ENCODE measurements around the gene LRRC10B.

LRRC10B gene

DNA sequence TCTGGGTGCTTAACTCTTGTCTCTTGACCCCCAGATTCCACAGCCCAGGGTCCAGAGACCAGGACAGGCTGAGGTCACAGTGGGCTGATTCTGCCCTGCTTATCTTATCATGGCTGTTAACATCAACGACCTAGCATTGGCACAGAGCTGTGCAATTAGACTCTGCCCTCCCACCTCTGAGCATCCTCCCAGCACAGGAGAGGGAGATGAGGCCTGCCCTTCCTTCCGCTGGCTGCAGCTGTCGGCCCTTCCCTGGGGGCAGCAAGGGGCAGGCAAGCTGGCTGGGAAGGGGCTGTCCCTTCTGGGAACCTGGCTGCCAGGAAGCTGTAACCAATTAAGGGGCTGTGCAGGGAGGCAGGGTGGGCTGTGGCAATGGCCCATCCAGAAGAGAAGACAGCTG lies 22.5 kb downstream of the LRRC10B start:
- DNase-seq (ENCODE audit: low read depth) = no peak

DNA sequence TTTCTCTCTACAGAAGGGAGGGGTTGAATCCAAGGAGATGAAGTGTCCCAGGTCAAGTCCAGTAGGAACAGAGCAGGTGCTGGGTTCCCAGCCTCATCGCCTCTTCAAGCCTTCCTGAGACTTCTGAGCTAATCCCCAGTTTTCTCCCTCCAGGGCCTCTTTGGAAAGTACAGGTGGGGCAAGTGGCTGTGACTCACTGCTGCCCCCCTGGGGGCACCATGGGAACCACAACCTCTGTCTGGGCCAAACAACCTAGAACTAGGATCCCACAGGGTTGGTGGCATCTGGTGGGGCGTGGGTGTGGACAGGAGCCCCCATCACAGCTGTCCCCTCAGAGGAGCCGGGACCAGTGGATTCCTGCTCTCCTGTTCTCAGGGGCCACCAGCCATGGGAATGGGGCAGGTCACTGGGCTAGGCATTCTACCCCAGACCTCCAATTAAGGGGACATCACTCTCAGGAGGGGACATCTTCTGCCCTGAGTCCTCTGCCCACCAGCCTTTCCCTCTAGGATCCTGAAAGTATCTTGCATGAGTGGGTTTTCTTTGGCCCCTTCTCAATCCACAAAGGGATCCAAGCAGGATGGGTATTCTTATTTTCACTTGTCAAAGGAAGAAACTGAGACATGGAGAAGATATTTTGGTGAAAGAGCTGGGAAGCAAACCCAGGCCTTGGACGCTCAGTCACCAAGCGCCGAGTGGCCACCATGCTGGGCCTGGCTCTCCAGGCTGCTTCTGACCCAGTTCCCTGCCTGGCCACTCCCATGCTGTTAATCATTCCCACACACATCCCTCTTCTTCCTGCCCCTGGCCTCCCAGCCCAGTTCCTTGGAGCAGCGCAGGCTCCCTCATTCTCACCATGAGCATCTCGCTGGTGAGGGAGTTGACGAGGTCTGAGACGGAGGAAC lies 23.8 kb downstream of the LRRC10B start:
- peak; percentile 33 for DNase-seq (ENCODE audit: low read depth)

DNA sequence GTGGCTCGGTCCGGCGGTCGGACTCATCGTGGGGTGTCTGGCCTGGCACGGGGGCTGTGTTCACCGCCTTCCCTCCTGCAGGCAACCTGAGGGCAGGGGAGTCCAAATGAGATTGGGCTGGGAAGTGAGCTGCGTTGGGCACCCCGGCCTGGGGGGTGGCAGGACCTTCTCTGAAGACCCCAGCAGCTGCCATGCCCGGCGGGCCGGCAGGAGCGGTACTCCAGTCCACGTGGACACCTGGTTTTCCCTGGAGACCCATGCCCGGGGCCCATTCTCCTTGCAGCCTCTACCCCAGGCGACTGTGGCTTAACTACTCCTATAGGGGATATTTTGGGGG lies 24.5 kb downstream of the LRRC10B start:
- DNase-seq (ENCODE audit: low read depth) = no peak

DNA sequence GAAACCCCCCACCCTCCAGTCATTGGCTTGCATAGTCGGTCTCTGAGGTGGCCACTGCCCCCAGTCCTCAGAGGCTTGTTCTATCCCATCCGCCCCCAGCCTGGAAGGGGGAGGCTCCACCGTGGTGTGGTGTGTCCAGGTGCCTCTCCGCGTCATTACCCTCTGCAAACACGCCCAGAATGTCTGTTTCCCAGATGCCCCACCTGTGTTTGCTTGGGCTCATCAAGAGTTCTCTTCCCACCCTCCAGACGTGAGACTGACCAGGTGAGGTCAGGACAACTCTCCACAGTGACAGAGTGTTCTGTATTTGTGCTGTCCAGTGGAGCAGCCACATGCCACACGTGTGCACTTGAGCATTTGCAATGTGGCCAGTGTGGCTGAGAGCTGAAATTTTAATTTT lies 24.9 kb downstream of the LRRC10B start:
- DNase-seq (ENCODE audit: low read depth) = no peak

DNA sequence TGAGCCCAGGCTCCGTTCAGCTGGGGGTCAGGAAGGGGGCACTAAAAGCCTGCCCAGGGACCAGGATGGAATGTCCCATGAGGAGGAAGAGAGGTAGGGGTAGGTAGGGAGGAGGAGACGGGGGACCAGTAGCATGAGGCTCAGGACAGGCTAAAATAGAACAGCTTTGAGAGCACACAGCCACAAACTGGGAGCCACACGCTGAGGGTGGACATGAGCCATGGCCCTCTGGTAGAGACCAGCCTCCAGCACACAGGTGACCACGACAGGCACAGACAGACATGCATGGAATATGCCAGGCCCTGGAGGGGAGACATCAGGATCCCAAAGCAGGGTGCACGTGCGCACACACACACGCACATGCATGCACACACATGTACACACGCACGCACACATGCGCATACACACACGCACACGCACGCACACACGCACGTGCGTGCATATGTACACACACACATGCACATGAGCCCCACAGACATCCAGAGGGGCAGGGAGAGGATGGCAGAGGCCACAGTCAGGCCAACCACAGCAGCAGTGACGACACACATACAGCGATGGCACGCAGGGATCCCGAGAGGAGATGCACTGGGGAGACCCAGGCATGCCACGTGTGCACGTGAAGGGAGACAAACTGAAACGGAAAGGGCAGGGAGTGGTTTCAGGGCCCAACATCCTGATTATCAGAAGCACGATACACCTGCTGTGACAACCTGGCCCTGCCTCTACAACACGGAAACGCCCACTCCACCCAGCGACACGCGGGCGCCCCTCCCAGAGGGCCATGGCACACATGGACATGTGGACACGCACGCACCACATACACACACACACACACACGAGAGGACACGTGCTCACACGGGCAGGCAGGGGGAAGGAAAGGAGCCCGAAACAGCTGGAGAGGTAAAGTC lies 25.7 kb downstream of the LRRC10B start:
- DNase-seq (ENCODE audit: low read depth) = no peak

DNA sequence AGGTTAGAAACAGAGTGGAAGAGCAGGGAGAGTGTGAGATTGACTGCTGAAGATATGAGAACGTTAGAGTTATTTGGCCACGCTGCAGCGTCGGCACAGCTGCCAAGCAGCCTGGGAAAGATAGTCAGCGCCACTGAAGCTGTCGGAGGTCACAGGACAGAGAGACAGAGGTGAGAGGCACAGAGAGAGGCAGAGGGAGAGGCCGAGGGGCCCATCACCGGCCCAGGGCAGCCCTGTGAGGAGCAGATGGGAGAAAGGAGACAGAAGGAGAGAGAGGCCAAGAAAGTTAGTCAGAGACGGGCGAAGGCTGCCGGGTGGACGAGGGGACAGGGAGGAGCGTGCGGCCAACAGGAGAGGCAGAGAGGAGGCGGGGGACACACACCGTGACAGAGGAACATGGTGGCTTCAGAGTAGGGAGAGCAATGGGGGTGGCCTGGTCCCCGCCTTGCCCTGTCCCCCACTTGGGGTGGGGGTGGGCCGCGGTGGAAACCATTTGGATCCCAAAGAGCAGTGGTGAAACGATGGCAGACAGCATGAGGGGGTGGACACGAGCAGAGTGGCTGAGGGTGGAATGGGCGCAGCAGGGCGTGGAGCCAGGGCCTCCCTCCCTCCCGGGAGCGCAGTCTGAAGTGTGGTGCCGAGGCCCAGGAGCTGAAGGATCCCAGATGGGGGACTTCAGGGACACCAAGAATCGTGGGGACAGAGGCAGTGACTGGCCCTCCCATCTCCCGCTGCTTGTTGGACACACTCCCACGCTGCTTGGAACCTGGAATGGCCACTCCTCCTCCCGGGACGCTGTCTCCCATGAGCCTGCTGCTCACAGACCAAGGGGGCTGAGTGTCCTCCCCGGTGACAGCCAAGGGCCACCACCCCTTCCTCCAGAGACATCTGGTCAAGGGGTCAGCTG lies 26.6 kb downstream of the LRRC10B start:
- DNase-seq (ENCODE audit: low read depth) = no peak

DNA sequence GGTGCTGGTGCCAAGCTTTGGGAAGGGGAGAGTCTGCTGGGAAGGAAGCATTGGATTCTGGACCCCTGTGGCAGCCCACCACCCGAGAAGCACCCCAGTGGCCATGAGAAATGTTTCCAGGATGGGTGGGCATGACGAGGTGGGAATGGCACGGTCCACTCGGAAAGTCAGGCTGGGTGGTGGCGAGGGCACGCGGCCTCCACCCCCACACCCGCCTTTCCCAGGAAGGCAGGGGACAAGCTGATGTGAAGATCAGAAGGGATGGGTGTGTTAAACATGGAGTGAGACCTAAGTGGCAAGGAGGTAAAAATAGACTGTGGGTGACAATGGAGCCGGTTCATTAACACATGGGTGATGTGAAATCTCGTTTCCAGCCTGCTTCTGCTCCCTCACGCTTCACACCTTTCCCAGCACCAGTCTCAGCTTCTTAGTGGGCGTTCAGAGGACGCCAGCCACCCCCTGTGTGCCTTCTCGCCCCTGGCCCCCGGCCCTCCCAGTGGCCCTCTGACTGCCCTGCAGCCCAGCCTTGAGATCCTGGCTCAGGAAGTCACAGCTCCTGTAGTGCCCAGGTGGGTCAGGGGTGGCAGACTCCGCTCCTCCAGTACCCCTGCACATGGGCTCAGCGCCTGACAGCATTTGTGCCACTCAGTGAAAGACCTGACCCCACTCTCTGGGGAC lies 27.6 kb downstream of the LRRC10B start:
- DNase-seq (ENCODE audit: low read depth) = no peak

DNA sequence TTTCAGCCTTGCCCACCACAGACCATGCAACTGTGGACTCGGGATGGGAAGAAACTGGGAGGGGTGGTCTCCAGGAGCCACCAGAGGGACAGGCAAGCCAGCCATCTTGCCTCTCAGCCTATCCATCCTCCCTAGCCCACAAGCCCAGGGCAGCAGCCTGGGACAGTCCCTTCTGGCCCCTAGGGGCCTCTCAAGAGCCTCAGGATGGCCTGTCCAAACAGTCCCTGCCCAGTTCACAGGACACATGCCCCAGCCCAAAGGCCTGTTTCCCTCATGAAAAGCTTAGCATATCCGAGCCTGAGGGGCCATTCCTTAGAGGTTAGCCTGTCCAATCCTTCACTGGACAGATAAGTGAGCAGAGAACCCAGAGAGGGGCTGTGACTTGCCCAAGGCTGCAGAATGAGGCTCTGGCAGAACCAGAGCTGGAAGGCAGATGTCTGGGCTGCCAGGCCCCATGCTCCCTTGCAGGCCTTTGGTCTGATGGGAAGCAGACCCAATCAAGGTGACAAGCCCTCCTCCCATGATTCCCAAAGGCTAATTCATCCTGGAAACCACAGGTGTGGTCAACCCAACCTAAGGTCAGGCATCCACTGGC lies 28.2 kb downstream of the LRRC10B start:
- DNase-seq (ENCODE audit: low read depth) = no peak

DNA sequence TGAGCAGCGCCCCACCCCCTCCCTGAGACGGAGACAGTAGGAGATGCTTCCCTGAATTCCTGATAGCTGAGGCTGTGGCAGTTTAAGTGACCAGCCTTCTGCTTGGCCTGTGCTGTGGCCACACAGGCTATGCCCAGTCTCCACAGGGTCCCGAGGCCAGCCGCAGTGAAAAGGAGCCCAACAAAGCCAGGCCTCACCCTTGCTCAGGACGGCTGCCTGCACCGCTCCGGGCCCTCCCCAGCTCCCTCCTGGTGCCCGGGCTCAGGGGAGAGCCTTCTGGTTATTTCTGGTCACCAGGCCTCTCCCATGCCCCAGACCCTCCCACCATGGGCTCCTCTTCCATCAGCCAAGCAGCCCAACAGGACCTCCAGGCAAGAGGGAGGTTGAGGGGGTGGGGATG lies 28.8 kb downstream of the LRRC10B start:
- DNase-seq (ENCODE audit: low read depth) = no peak

DNA sequence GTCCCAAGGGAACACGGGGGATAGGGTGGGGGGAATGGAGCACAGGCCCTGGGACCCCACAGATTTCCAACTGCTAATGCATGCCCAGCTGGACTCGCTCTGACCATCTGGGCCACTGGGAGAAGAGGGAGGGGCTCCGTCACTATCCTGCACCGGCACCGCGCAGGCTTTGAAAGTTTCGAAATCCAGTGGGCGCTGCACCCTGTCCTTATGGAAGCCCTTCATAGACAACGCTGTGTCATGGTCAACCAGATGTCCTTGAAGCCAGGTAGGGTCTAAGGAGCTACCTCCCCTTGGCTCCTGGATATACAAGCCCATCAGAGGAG lies 30.1 kb downstream of the LRRC10B start:
- DNase-seq (ENCODE audit: low read depth) = no peak

DNA sequence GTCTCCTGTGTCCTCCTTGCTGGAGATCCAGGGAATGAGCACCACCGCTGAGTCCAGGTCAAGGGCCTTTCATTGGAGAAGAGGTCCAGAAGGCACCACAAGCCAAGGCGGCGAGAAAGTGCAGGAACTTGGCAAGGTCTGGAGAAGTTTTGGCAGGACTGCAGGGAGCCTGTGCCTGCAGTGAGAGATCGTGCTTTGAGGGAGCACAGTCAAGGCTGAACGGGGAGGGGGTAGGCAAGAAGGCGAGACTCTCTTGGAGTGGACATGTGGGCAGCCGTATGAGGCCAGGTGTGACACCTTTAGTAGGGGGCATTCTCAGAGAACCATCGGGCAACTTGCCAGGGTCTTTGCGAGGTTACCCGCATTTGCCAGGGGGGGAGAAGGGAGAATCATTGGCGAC lies 30.5 kb downstream of the LRRC10B start:
- no peak for DNase-seq (ENCODE audit: low read depth)

DNA sequence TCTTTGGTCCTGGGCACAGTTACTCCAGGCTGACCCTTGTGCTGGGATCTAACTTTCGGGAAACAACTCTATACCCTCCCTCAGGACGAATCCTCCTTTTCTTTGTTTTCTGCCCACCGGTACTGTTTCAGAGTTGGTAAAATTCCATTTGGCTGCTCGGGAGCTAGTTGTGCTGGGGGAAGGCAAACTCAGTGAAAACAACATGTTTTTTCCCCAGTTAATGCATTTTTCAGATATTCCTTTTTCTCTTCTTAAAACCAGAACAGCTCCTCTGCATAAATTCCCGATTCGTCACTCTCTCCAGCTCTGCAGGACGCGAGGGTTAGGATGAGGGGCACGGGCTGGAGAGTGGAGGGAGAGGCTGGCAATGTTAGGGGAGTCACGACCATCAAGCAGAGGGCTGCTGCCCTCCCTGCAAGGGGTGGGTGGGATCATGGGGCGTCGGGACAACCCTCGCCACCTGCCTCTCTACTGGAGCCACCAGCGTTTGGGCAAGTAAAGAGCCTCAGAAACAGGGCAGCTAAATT lies 31.3 kb downstream of the LRRC10B start:
- DNase-seq (ENCODE audit: low read depth) = no peak

DNA sequence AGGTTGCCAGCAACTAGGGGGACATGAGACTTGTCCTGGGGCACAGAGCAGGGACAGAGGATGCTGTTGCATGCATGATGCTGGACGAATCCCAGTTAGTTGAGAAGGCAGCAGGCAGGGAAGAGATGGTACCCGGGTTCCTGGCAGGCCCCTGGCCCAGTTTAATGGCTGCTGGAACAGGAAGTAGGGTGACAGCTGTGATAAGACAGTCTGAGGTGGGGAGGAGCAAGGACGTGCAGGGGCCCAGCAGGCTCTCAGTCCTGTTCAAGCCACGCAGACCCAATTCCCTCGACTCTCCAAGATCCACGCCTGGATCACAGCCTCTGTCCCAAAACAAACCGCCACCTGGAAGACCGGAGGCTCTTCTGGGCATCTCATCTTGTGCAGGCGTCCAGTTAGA lies 32.0 kb downstream of the LRRC10B start:
- DNase-seq (ENCODE audit: low read depth) = no peak

DNA sequence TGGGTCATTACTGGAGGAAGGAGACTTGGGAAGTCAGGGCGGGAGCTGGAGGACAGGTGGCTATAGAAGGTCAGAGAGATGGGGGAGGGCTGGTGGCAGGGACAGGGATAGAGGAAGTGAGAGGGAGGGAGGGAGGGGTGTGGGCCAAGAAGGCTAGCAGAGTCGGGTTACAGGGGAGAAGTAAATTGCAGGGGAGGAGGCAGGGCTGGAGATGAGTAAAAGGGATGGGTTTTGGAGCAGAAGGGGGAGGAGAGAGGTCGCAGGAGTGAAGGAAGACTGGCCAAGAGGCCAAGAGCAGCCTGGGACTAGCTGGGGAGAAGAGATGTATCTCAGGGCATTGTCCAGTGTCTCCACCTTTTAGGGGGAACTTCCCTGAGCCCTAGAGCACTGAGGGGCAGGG lies 33.0 kb downstream of the LRRC10B start:
- DNase-seq (ENCODE audit: low read depth) = no peak

DNA sequence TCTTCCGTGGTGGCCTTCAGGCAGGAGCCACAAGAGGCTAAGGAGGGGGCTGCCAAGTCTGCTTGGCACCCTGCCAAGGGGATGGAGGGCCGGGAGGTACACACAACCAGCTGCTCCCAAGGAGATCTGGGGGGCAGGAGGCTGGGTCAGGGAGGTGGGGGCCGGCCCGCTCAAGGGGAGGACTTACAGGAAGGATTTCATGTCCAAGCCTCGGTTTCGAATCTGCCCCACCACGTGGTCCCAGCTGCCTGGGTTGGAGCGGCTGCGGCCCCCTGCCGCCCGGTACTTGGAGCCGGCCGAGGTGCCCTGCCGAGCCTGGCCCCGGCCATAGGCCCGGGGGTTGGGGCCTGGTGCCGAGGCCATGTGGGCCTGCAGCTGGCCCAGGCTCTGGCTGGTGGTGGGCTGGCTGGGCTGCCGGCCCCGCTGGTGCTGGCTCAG lies 33.5 kb downstream of the LRRC10B start:
- DNase-seq (ENCODE audit: low read depth) = no peak

DNA sequence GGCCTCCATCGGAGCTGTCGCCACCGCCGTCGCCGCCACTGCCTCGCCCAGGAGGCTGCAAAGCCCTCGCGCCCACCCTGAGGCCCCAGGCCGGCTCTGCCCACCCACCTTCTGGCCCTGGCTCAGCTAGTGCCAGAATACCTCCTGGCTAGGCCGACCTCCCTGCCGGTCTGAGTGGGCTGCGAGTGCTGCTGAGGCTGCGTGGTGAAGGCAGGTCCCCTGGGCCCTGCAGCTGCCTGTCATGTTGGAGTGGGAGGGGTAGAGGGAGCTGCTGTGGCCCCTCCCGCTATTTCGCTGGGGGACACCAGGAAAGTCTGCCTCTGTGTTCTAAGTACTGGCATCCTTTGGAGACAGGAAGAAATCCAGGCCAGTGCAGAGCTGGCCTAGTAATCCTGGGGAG lies 34.2 kb downstream of the LRRC10B start:
- no peak for DNase-seq (ENCODE audit: low read depth)

DNA sequence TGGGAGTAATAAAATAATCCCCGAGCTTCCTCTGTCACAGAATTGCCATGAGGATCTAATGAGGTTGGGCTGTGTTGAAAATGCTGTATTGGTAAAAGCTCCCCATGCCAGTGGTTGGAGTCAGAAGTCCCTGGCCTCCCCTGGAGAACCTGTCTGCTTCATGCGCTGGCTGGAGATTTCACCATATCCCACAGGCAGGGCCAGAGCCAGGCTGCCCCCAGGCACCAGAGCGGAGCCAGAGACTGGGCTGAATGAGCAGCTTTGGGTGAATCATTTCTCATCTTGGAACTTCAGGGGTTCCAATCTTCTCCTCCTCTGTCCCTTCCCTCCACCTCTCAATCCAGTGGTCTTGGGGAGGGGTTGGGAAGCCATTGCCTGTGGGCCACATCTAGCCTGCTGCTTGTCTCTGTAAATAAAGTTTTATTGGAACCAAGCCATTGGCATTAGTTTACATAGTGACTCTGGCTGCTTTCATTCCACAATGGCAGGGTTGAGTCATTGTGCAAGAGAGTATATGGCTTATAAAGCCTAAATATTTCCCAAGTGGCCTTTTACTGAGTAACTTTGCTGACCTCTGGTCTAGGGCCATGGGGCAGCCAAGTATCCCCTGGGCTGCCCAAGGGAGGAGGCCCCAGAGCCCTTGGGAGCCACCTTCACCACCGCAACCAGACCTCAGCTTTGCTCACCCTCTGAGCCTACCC lies 35.2 kb downstream of the LRRC10B start:
- DNase-seq (ENCODE audit: low read depth) = no peak

DNA sequence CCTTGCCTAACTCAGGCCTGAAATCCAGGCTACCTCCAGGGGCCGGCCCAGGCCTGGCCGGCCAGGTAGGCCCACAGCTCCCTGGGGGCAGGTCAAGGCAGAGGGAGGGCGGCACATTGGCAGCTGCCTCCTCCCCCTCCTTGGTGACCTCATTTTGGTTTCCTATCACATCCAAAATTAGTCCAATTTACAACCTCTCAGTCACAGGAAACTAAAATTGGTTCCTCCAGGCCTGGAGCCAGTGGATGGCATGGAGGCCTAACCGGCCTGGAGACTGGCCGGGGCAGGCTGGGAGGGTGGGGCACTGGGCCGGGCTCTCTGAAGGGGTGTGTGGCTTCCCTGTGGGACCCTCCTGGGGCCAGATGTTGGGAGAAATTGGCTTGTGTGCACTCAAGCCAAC lies 35.9 kb downstream of the LRRC10B start:
- no peak for DNase-seq (ENCODE audit: low read depth)

DNA sequence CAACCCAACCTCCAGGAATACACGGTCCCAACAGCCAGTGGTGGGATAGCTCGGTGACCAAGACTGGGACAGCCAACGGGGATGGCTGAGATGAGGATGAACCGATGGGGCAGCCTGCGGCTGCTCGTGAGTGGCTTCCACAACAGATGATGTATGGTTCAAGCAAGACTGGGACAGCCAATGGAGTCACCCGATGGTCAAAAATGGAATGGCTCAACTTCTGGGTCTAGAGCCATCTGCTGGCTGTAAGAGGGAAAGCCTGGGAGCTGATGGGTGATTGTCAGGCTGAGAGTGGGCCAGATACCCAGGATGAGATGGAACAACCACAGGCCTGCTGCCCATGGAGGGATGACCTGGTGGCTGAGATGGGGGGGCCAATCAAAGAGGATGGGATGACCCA lies 36.8 kb downstream of the LRRC10B start:
- no peak for DNase-seq (ENCODE audit: low read depth)

DNA sequence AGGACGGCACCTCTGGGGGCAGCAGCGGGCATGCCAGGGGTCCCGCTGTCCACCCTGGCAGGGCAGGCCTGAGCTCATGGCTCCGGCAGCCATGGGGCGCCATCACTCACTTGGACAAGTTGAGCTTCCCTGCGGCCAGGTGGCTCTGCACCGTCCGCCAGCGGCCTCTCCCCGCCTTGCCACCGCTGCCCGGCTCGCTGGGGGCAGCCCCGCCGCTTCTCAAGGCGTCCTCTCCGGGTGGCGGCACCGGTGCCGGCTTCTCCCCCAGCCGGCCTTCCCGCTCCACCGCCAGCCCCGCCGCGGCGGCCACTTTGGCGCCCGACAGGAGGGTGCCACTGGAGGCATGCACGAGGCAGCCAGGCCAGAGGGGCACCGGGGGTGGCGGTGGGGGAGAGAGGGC lies 37.4 kb downstream of the LRRC10B start:
- no peak for DNase-seq (ENCODE audit: low read depth)

Measured in activated T-cell treated with anti-CD3 and anti-CD28 coated beads for 1 hour (primary cell).